ENCODE measurements around the gene OR2T34.
"Not testable (repeated sequence)": the region's sequence is repeated elsewhere in the genome, so short reads cannot be mapped to it uniquely, and the experiment has no call there.

The OR2T34 gene

GRCh38 chr1:248574657-248575056 lies at the start of gene OR2T34:
TSS of gene OR2T34 (minus strand) at chr1:248574757. CDS start at chr1:248574757, 0 bp downstream.
- not testable (repeated sequence) for DNase-seq

GRCh38 chr1:248622570-248623001 lies 48.0 kb upstream of the OR2T34 start:
- no peak for DNase-seq

- DNase-seq: no peak
Observed at GRCh38 chr1:248621770-248622169, 47.2 kb upstream of the OR2T34 start.

GRCh38 chr1:248618878-248619277 lies 44.3 kb upstream of the OR2T34 start:
- peak; percentile 78 for DNase-seq

- no peak for DNase-seq
Observed at GRCh38 chr1:248618119-248618518, 43.6 kb upstream of the OR2T34 start.

- DNase-seq: no peak
Observed at GRCh38 chr1:248613742-248614141, 39.2 kb upstream of the OR2T34 start.

- peak; percentile 36 for DNase-seq
Observed at GRCh38 chr1:248611883-248612414, 37.4 kb upstream of the OR2T34 start.

GRCh38 chr1:248610301-248610700 lies 35.7 kb upstream of the OR2T34 start:
- DNase-seq: no peak

- no peak for DNase-seq
Observed at GRCh38 chr1:248599396-248599795, 24.8 kb upstream of the OR2T34 start.

GRCh38 chr1:248597589-248597988 lies 23.0 kb upstream of the OR2T34 start, which contains the start of gene OR2T10:
TSS of gene OR2T10 (minus strand) at chr1:248597700. CDS start at chr1:248593768, 3,932 bp downstream.
- DNase-seq: no peak

GRCh38 chr1:248596615-248597014 lies 22.1 kb upstream of the OR2T34 start:
- DNase-seq: no peak

- DNase-seq: no peak
Observed at GRCh38 chr1:248593226-248593625, 18.7 kb upstream of the OR2T34 start.

GRCh38 chr1:248592655-248593054 lies 18.1 kb upstream of the OR2T34 start:
- DNase-seq: no peak

GRCh38 chr1:248590055-248590454 lies 15.5 kb upstream of the OR2T34 start:
- no peak for DNase-seq

- DNase-seq: no peak
Observed at GRCh38 chr1:248589334-248589733, 14.8 kb upstream of the OR2T34 start.

- no peak for DNase-seq
Observed at GRCh38 chr1:248585266-248585665, 10.7 kb upstream of the OR2T34 start.

GRCh38 chr1:248576260-248576980 lies 1.9 kb upstream of the OR2T34 start:
- no peak for DNase-seq

GRCh38 chr1:248573856-248574255 lies 701 bp downstream of the OR2T34 start:
- DNase-seq: not testable (repeated sequence)

- DNase-seq: not testable (repeated sequence)
Observed at GRCh38 chr1:248572049-248572448, 2.5 kb downstream of the OR2T34 start.

- not testable (repeated sequence) for DNase-seq
Observed at GRCh38 chr1:248570811-248571210, 3.7 kb downstream of the OR2T34 start.

- not testable (repeated sequence) for DNase-seq
Observed at GRCh38 chr1:248569049-248569448, 5.5 kb downstream of the OR2T34 start.

GRCh38 chr1:248565530-248566373 lies 8.8 kb downstream of the OR2T34 start:
- not testable (repeated sequence) for DNase-seq

- DNase-seq: not testable (repeated sequence)
Observed at GRCh38 chr1:248562672-248563071, 11.9 kb downstream of the OR2T34 start, which contains the start of gene OR2T29. TSS of gene OR2T29 (minus strand) at chr1:248562772. CDS start at chr1:248559491, 3,281 bp downstream.
